GM12874 (cell line): ENCODE measurements around the gene VRK2.

Experiments
- TF ChIP-seq, protein P1 (sequence below): IDR thresholded peaks from 2 replicates; pipeline ENCODE4 v1.5.1; 2011; ENCODE audit warnings: low read depth, mild to moderate bottlenecking, control low read depth, low read length, moderate library complexity; ENCODE audit not compliant: insufficient read depth

The VRK2 gene

DNA sequence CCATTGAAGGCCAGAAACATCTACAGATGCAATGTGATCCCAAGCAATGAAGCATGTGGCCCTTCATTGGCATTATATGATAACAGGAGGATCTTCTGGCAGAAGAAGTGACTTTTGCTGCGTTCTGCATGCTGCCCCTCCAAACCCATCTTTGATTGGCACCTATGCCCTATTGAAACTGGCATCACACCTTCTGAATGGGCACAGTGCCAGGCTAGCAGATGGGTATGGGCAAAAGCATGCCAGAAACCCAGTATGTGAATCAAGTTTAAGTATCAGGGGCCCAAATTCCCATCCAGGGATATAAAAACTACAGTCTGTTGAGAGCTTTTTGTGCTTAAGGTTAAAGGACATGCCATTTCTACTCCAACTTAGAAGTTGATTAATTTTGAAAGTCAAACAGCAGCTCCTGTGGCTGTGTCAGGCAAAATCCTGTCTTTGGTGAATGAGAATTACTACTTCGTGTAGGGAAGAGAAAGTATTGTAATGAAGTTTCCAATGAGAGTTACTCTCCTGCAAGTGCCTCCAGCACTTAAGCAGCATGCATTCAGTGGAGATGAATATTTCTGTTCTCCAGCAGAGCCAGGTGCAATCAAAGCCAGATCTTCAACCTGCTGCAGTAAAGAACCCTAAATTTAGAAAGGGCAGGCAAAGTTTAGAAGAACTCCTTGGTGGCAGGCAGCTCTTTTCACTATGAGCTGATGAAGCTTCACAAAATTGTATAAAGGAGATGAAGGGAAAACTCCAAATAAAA is 8.6 kb downstream of the VRK2 start:
- TF ChIP-seq, protein P1, sequence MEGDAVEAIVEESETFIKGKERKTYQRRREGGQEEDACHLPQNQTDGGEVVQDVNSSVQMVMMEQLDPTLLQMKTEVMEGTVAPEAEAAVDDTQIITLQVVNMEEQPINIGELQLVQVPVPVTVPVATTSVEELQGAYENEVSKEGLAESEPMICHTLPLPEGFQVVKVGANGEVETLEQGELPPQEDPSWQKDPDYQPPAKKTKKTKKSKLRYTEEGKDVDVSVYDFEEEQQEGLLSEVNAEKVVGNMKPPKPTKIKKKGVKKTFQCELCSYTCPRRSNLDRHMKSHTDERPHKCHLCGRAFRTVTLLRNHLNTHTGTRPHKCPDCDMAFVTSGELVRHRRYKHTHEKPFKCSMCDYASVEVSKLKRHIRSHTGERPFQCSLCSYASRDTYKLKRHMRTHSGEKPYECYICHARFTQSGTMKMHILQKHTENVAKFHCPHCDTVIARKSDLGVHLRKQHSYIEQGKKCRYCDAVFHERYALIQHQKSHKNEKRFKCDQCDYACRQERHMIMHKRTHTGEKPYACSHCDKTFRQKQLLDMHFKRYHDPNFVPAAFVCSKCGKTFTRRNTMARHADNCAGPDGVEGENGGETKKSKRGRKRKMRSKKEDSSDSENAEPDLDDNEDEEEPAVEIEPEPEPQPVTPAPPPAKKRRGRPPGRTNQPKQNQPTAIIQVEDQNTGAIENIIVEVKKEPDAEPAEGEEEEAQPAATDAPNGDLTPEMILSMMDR = no peak

DNA sequence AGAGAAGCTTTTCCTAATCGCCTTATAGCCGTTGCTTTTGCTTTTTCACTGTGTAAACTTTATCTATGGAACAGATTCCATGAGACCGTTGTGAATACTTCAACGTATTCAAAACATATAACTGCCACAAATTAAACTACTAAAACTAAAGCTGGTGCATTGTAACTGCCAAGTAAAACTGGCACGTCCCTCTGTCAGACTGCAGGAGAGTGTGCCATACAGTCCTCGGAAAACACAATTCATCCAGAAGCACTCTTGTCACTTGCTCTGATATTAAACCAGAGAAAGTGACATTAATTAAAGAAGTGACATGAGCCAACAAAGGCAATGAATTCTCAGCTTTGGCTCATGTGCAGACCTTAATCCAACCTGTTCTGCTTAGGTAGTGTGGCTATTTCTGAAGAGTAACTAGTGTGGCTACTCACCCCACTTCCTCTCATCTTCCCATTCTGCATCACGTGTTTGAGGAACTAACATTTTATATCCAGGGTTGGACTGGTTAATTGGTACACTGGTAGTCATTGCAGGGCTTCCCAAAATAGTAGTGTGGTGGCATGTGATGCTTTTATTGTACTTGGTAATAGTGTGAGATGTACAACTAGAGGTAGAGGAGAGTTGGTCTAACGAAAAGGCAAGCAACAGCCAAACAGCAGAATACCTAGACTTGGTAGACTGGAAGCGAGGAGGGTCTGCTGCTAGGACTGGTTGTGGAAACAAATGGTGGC is 9.7 kb downstream of the VRK2 start:
- TF ChIP-seq, protein P1 = no peak

DNA sequence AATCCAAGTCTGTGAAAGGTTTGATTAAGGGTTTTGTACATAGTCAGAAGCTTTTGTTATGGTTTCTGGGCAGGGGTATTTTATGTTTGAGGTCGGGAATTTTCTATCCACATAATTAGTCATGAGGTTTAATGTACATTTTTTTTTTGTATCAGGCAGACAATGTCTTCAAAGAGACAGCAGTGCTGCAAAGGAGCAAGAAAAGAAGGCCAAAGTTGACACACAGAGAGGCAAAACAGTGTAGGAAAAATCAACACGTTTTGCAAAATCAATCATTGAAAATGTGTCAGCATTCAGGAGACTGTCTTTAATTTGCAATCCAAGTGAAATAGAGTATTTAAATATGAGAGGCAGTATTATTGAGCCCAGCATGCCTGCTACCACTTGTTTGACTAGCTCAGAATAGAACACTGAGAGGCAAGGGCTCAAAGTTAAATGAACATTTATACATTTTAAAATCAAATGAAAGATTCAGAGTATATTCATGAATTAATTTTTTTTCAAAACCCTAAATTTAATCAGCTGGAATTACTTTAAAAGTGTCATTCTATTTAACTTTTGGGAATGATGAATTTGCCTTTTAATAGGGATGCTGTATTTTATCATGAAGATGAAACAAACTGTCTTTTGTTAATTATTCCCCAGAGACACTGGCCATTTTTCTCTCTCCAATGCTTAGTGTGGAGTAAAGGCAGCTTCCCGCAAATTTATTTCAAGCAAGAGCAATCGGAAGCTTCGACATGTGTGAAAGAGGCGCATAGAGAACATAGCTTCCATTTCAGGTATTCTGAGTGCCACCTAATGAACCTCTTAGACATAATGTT is 11.3 kb downstream of the VRK2 start:
- TF ChIP-seq, protein P1 = no peak

DNA sequence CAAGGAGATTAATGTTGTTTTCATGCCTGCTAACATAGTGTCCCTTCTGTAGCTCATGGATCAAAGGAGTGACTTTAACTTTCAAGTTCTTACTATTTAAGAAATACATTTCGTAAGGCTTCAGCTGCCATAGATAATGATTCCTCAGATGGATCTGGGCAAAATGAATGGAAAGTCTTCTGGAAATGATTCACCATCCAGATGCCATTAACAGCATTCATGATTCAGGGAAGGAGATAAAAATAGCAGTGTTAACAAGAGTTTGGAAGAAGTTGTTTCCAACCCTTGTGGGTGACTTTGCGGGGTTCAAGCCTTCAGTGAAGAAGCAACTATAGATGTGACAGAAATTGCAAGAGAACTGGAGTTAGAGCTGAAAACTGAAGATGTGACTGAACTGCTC is 17.0 kb downstream of the VRK2 start:
- TF ChIP-seq, protein P1 = no peak

DNA sequence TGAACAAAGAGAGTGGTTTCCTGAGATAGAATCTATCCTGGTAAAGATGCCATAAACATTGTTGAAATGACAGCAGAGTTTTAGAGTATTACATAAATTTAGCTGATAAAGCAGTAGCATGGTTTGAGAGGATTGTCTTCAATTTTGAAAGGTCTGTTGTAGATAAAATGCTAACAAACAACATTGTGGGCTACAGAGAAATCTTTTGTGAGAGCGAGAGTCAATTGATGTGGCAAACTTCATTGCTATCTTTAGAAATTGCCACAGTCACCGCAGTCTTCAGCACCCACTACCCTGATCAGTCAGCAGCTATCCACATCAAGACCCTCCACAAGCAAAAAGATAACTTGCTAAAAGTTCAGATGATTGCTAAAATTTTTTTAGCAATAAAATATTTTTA is 17.5 kb downstream of the VRK2 start:
- TF ChIP-seq, protein P1 = no peak

DNA sequence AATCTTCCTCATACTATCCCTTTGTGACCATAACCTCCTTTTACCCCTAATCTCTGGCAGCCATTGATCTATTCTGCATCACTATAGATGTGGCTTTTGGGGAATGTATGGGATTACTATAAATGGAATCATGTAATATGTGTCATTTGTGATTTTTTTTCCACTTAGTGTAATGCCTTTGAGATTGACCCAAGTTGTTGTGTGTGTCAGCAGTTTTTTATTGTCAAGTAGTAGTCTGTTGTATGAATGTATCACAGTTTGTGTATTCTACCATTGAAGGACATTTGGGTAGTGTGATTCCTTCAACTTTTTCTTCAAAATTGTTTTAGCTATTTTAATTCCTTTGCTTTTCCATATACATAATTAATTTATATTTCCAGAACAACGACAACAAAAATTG is 18.6 kb downstream of the VRK2 start:
- TF ChIP-seq, protein P1 = no peak

DNA sequence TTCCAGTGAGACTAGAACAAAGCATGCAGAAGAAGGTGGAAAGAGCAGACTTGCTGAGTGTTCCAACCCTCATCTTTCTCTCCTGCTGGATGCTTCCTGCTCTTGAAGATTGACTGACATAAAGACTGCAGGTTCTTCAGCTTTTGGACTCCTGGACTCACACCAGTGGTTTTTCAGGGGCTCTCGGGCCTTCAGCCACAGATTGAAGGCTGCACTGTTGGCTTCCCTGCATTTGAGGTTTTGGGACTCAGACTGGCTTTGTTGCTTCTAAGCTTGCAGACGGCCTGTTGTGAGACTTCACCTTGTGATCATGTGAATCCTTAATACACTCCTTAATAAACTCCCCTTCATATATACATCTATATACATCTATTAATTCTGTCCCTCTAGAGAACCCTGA is 20.4 kb downstream of the VRK2 start:
- TF ChIP-seq, protein P1 = no peak
